ENCODE data around the gene TSFM. TPM values are rescaled to one million over a fixed set of nuclear protein-coding genes. Genes with fewer than 3 reads are reported as not detected.
A peak's percentile ranks its signal among the peaks of the same experiment; 100 is the strongest.

TSFM gene
- total and polyA plus RNA-seq, 2 of the 13 experiments (the other 11 are each of a cell fraction or from before 2014, with no cell fraction given), result 29.8 to 68.3 TPM

DNA sequence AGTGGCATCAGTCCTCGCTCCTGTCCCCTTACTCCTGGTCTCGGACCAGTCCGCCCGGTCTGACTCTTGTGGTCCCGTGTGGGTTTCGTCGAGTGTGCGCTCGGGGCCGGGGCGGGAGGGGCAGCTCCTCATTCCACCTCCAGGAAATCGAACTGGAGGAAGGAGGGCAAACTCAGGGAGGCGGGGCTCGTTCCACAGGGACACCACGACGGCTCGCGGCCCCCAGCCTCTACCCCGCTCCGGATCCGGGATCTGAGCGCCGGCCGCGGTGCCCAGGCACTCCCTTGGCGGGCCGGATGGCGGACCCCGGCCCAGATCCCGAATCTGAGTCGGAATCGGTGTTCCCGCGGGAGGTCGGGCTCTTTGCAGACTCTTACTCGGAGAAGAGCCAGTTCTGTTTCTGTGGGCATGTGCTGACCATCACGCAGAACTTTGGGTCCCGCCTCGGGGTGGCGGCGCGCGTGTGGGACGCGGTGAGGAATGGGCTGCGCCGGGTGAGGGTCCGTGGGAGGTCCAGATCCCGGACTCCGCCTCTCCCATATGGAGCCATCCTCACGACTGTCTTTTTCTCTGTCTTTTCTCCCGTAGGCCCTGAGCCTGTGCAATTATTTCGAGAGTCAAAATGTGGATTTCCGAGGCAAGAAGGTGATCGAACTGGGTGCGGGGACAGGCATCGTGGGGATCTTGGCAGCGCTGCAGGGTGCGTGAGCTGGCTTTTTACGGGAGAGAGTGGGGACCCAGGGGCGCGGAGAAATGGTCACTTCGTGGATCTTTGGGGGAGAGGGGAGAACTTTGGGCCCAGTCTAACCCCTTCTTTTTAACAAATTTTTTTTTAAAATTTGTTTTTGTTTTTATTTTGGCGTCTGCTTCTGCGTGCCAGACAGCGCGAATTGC, 9.9 kb upstream of the TSFM start, which contains the start of gene EEF1AKMT3 (continued):
- TF ChIP-seq, protein P1, sequence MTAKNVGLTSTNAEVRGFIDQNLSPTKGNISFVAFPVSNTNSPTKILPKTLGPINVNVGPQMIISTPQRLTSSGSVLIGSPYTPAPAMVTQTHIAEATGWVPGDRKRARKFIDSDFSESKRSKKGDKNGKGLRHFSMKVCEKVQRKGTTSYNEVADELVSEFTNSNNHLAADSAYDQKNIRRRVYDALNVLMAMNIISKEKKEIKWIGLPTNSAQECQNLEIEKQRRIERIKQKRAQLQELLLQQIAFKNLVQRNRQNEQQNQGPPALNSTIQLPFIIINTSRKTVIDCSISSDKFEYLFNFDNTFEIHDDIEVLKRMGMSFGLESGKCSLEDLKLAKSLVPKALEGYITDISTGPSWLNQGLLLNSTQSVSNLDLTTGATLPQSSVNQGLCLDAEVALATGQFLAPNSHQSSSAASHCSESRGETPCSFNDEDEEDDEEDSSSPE (CRISPR knock-in tag; IDR thresholded peaks at IDR 0.05), result peak; percentile 32; the same call in 1 of the 2 replicates
- TF ChIP-seq, protein P2, sequence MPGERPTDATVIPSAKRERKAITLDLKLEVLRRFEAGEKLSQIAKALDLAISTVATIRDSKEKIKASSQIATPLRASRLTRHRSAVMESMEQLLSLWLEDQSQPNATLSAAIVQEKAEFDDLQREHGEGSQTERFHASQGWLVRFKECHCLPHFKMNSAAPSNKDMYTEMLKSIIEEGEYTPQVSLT (CRISPR knock-in tag; IDR thresholded peaks at IDR 0.05; ENCODE audit: borderline replicate concordance, low read depth), result no peak
- no peak for TF ChIP-seq NCOA1 (CRISPR knock-in tag; IDR thresholded peaks at IDR 0.05)
- no peak for TF ChIP-seq CENPT (CRISPR knock-in tag; IDR thresholded peaks at IDR 0.05; ENCODE audit: low read depth)
- TF ChIP-seq ZNF232 (CRISPR knock-in tag; IDR thresholded peaks at IDR 0.05; ENCODE audit: borderline replicate concordance), result peak; percentile 69; the same call in 1 of the 2 replicates
- TF ChIP-seq, protein P3, sequence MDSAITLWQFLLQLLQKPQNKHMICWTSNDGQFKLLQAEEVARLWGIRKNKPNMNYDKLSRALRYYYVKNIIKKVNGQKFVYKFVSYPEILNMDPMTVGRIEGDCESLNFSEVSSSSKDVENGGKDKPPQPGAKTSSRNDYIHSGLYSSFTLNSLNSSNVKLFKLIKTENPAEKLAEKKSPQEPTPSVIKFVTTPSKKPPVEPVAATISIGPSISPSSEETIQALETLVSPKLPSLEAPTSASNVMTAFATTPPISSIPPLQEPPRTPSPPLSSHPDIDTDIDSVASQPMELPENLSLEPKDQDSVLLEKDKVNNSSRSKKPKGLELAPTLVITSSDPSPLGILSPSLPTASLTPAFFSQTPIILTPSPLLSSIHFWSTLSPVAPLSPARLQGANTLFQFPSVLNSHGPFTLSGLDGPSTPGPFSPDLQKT (CRISPR knock-in tag; IDR thresholded peaks at IDR 0.05; ENCODE audit: borderline replicate concordance), result peak; percentile 25; the same call in 1 of the 2 replicates
- no peak for TF ChIP-seq SMARCE1 (IDR thresholded peaks at IDR 0.05; ENCODE audit: borderline replicate concordance)
- TF ChIP-seq GPN1 (CRISPR knock-in tag; IDR thresholded peaks at IDR 0.05; ENCODE audit: borderline replicate concordance), result no peak
- TF ChIP-seq, protein P4, sequence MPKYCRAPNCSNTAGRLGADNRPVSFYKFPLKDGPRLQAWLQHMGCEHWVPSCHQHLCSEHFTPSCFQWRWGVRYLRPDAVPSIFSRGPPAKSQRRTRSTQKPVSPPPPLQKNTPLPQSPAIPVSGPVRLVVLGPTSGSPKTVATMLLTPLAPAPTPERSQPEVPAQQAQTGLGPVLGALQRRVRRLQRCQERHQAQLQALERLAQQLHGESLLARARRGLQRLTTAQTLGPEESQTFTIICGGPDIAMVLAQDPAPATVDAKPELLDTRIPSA (CRISPR knock-in tag; IDR thresholded peaks at IDR 0.05; ENCODE audit: borderline replicate concordance), result no peak
- TF ChIP-seq ZSCAN31 (CRISPR knock-in tag; IDR thresholded peaks at IDR 0.05; ENCODE audit: low read depth), result no peak
- TF ChIP-seq, protein P5, sequence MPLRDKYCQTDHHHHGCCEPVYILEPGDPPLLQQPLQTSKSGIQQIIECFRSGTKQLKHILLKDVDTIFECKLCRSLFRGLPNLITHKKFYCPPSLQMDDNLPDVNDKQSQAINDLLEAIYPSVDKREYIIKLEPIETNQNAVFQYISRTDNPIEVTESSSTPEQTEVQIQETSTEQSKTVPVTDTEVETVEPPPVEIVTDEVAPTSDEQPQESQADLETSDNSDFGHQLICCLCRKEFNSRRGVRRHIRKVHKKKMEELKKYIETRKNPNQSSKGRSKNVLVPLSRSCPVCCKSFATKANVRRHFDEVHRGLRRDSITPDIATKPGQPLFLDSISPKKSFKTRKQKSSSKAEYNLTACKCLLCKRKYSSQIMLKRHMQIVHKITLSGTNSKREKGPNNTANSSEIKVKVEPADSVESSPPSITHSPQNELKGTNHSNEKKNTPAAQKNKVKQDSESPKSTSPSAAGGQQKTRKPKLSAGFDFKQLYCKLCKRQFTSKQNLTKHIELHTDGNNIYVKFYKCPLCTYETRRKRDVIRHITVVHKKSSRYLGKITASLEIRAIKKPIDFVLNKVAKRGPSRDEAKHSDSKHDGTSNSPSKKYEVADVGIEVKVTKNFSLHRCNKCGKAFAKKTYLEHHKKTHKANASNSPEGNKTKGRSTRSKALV (CRISPR knock-in tag; IDR thresholded peaks at IDR 0.05), result peak; percentile 25; the same call in 1 of the 2 replicates
- peak; percentile 76; the same call in 1 of the 2 replicates for TF ChIP-seq ZNF446 (CRISPR knock-in tag; IDR thresholded peaks at IDR 0.05)
- 0 out of 2 replicates have a peak, but pooled peaks have one; percentile 8 for TF ChIP-seq ZNF709 (CRISPR knock-in tag; IDR thresholded peaks at IDR 0.05)
- TF ChIP-seq ZNF12 (CRISPR knock-in tag; IDR thresholded peaks at IDR 0.05), result 0 out of 2 replicates have a peak, but pooled peaks have one; percentile 50
- TF ChIP-seq, protein P6, sequence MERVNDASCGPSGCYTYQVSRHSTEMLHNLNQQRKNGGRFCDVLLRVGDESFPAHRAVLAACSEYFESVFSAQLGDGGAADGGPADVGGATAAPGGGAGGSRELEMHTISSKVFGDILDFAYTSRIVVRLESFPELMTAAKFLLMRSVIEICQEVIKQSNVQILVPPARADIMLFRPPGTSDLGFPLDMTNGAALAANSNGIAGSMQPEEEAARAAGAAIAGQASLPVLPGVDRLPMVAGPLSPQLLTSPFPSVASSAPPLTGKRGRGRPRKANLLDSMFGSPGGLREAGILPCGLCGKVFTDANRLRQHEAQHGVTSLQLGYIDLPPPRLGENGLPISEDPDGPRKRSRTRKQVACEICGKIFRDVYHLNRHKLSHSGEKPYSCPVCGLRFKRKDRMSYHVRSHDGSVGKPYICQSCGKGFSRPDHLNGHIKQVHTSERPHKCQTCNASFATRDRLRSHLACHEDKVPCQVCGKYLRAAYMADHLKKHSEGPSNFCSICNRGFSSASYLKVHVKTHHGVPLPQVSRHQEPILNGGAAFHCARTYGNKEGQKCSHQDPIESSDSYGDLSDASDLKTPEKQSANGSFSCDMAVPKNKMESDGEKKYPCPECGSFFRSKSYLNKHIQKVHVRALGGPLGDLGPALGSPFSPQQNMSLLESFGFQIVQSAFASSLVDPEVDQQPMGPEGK (CRISPR knock-in tag; IDR thresholded peaks at IDR 0.05), result peak; percentile 46
- TF ChIP-seq, protein P7, sequence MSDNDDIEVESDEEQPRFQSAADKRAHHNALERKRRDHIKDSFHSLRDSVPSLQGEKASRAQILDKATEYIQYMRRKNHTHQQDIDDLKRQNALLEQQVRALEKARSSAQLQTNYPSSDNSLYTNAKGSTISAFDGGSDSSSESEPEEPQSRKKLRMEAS (IDR thresholded peaks at IDR 0.05), result no peak
- TF ChIP-seq, protein P8, sequence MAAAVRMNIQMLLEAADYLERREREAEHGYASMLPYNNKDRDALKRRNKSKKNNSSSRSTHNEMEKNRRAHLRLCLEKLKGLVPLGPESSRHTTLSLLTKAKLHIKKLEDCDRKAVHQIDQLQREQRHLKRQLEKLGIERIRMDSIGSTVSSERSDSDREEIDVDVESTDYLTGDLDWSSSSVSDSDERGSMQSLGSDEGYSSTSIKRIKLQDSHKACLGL (CRISPR knock-in tag; IDR thresholded peaks at IDR 0.05), result no peak
